Left forelimb (tissue), 1 donor: Measurements from ENCODE around the gene PIP5K1C.

Experiments
- DNase-seq: peaks from one replicate; pipeline ENCODE4 v3.0.0-alpha.2; 2018; ENCODE audit warnings: low spot score

PIP5K1C gene, protein sequence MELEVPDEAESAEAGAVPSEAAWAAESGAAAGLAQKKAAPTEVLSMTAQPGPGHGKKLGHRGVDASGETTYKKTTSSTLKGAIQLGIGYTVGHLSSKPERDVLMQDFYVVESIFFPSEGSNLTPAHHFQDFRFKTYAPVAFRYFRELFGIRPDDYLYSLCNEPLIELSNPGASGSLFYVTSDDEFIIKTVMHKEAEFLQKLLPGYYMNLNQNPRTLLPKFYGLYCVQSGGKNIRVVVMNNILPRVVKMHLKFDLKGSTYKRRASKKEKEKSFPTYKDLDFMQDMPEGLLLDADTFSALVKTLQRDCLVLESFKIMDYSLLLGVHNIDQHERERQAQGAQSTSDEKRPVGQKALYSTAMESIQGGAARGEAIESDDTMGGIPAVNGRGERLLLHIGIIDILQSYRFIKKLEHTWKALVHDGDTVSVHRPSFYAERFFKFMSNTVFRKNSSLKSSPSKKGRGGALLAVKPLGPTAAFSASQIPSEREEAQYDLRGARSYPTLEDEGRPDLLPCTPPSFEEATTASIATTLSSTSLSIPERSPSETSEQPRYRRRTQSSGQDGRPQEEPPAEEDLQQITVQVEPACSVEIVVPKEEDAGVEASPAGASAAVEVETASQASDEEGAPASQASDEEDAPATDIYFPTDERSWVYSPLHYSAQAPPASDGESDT

DNA sequence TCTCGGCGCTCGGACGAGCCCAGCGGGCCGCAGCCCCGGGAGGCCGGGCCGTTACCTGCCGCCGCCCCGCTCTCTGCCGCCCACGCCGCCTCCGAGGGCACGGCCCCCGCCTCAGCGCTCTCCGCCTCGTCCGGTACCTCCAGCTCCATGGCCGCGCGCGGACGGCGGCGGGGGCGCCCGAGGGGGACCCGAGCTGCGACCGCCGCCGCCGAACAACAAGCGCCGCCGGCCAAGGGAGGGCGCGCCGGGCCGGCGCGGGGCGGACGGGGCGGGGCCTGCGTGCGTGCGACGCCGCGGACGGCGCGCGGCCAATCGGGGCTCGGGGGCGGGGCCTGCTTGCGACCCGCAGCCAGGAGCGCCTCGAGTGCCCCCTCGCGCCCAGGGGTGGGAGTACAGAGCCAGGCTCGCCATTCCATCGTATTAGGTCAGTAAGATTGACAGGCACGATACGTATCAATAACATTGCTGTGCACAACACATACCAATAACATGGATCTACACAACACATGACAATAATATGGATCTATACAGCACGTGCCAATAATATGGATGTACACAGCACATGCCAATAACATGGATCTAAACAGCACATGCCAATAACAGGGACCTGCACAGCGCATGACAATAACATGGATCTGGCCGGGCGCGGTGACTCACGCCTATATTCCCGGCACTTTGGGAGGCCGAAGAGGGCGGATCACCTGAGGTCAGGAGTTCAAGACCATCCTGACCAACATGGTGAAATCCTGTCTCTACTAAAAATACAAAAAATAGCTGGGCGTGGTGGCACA, at the start of gene PIP5K1C:
Gene PIP5K1C (minus strand): TSS at position 227 of the 791 bp plus-strand sequence. CDS start 78 bp downstream, at position 149.
- DNase-seq = peak; percentile 94

DNA sequence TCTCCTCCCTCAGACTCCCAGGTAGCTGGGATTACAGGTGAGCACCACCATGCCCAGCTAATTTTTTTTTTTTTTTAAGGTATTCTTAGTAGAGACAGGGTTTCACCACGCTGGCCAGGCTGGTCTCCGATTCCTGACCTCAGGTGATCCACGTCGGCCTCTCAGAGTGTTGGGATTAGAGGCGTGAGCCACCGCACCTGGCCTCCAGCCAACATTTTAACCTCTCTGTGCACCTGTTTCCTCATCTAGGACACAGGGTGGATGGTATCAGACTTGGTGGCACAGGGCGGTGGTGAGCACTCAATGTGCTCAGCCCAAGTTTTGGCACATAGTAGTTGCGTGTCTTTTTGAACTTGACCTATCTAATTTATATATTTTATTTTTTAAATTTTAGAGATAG, 48.7 kb upstream of the PIP5K1C start:
- no peak for DNase-seq

DNA sequence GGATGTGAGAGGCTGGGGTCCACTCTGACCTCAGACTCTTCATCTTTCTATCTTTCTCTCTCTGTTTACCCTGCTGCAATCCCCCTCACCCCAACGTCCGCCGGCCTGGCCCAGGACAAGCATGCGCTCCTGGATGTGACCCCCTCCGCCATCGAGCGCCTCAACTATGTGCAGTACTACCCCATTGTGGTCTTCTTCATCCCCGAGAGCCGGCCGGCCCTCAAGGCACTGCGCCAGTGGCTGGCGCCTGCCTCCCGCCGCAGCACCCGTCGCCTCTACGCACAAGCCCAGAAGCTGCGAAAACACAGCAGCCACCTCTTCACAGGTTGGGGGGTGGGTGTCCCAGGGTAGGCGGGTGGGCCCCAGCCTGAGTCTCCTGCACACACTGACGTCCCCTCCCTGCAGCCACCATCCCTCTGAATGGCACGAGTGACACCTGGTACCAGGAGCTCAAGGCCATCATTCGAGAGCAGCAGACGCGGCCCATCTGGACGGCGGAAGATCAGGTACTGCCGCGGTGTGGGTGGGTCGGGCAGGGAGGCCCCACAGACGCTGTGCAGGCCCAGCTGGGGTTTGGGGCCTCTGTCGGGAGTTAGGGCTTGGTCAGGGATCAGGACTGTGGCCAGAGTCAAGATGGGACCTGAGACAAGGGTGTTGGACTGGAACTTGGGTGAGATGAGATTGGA, 46.2 kb upstream of the PIP5K1C start:
- DNase-seq = no peak

DNA sequence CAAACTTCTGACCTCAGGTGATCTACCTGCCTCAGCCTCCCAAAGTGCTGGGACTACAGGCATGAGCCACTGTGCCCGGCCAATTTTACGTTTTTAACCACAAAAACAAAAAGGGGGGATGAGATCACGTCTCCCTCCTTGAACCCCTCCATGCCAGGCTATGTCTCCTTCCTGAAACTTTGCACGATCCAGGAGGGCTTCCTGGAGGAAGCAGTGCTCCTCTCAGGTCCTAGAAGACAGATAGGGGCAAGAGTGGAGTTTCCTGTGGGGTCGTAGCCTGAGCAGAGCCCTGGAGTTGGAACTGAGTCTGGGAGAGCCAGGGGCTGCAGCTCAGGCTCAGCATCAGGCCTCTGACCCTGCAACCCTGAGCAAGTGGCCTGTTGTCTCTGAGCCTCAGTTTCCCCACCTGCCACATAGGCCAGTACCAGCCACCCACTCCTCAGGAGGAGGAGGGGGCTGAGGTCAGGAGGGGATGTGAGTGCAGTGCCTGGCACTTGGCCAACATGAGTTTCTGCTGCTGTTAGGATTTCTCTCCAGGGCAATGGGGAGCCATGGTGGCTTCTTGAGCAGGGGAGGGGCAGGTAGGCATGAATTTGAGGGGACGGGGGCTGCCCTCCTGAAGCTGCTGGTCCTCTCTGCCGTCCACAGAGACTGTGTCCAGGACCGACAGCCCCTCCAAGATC, 45.2 kb upstream of the PIP5K1C start:
- no peak for DNase-seq

DNA sequence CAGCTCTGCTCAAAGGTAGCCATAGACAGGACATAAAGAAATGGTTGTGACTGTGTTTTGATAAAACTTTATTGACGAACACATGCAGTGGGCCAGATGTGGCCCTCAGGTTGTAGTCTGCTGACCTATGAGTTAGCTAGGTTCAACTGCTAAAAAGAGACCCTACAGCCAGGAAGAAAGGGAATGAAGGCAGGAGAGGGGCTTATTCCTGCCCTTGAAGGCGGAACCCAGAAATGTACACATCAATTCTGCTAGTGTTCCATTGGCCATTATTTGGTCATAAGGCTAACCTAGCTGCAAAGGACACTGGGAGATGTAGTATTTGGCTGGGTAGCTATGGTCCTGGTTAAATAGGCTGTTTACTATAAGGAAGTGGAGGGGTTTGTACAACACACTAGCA, 43.2 kb upstream of the PIP5K1C start:
- DNase-seq = no peak

DNA sequence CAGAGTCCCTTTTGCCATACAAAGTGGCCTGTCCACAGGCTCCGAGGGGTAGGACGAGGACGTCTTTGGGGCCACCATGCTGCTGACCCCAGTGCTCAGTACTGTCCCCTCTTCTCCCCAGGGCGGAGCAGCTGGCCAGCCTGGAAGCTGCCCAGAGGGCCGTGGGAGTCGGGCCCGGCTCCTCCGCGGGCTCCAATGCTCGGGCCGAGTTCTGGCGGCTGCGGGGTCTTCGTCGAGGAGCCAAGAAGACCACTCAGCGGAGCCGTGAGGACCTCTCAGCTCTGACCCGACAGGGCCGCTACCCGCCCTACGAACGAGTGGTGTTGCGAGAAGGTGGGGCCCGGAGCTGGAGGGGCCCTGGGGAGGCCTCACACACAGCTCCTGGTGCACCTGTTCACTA, 40.2 kb upstream of the PIP5K1C start:
- DNase-seq = no peak

DNA sequence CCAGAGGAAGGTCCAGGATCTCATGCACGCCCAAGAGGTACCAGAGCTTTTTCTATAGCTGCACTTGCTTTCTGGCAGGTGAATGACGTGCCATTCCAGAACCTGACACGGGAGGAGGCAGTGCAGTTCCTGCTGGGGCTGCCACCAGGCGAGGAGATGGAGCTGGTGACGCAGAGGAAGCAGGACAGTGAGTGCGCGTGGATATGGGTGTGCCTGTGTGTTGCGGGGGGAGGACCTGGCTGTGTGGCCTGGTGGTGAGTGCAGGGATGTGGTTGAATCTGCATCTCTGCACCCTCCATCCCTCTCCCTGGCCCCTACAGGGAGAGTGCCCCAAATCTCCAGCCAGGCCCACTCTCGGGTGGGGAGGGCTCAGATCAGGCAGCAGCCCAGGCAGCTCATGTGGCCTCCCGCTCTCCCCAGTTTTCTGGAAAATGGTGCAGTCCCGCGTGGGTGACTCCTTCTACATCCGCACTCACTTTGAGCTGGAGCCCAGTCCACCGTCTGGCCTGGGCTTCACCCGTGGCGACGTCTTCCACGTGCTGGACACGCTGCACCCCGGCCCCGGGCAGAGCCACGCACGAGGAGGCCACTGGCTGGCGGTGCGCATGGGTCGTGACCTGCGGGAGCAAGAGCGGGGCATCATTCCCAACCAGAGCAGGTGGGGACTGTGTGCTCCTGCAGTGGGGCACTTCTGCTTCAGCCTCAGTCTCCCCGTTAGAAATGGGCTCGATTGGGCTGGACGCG, 38.4 kb upstream of the PIP5K1C start:
- no peak for DNase-seq

DNA sequence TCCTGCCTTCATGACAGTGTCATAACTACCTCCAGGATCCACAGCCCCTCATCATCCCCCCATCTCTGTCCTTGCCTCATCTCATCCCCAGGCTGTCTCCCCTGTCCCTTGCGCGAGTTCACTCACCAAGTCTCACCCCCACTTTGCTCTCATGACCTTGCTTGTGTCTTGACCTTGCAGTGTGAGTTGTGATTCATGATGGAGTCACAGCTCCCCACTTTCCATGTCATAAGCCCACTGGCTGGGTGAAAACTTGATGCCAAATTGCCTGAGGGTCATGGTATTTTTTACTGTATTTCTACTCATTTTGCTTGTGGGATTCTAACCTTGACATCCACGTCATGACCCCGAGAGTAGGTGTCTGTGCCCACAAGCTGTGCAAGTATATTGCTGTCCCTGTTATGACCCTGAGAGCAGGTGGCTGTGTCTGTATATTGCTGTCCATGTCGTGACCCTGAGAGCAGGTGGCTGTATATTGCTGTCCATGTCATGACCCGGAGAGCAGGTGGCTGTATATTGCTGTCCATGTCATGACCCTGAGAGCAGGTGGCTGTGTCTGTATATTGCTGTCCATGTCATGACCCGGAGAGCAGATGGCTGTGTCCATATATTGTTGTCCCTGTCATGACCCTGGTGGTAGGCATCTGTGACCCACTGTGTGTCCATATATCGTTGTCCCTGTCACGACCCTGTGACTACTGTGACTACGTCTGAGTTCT, 37.4 kb upstream of the PIP5K1C start:
- no peak for DNase-seq

DNA sequence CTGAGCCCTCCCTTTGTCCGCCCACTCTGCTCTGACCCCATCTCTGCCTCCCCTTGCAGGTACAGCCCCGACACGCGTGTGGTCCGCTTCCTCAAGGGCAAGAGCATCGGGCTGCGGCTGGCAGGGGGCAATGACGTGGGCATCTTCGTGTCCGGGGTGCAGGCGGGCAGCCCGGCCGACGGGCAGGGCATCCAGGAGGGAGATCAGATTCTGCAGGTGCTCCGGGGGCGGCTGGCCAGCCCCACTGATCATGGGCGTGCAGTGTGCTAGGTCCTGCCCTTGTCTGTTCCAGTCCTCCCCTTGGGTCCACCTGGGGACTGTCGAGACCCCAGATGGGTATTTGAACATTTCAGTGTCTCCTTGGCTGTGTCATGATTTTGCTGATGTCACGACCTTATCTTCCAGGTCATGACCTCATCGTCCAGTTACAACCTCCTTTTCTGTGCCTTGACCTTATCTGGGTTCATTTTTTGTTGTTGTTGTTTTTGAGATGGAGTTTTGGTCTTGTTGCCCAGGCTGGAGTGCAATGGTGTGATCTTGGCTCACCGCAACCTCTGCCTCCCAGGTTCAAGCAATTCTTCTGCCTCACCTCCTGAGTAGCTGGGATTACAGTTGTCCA, 35.9 kb upstream of the PIP5K1C start:
- no peak for DNase-seq

DNA sequence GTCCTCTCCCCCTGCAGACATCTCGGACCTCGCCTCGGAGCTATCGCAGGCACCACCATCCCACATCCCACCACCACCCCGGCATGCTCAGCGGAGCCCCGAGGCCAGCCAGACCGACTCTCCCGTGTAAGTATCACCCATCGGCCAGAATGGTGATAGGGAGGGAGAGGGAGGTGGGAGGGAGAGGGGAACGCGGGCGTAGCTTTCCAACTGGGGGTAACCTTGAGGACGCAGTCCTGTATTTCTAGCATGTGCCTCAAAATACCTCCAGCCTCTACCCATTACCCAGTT, 34.0 kb upstream of the PIP5K1C start:
- DNase-seq = no peak

DNA sequence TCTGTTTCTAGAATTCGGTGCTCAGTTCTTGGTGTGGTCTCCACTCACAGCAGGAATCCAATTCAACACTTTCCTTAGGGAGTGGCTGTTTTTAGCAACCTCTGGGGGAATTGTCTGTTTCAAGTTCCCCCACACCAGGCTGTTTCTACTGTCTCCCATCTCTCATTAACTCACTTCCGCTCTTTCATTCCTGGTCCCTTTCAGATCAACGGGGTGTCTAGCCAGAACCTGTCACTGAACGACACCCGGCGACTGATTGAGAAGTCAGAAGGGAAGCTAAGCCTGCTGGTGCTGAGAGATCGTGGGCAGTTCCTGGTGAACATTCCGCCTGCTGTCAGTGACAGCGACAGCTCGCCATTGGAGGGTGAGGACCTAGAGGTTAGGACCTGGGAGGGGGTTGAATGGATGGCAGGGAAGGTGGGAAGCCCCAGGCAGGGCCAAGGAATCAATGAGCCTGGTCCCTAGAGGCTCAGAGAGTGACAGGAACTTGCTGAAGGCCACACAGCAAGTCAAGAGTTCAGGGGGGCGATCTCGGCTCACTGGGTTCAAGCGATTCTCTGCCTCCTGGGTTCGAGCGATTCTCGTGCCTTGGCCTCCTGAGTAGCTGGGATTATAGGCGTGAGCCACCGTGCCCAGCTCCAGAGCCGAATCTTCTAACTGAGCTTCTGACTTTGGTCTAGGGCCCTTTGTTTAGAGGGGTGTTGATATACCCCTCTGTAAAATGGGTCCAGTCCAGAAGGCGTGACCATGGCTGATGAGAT, 33.5 kb upstream of the PIP5K1C start:
- DNase-seq = no peak

DNA sequence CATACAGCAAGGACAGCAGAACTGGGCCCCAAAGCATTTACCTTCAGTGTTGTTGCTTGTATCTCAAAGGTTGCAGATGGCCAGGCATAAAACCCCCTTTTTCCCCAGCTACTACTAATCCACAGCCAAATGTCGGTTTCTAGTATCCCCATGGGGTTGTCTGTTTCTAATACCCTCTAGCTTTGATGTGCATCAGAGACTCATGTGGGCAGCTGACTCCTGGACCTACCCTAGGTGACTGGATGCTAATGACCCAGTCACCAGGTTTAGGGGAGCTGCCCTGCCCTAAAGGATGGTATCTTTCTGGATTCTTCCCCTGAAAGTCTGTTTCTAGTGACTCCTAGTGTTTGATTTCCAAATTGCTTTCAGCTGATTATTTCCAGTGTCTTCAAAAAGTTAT, 31.8 kb upstream of the PIP5K1C start:
- DNase-seq = no peak

DNA sequence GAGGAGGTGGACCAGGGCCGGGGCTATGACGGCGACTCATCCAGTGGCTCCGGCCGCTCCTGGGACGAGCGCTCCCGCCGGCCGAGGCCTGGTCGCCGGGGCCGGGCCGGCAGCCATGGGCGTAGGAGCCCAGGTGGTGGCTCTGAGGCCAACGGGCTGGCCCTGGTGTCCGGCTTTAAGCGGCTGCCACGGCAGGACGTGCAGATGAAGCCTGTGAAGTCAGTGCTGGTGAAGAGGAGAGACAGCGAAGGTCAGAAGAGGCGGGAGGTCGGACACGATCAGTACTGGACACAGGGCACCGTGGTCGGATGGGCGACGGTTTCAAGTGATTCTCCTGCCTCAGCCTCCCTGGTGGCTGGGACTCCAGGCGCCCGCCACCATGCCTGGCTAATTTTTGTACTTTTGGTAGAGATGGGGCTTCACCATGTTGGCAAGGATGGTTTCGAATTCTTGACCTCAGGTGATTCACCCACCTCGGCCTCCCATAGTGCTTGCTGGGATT, 30.2 kb upstream of the PIP5K1C start:
- DNase-seq = no peak

DNA sequence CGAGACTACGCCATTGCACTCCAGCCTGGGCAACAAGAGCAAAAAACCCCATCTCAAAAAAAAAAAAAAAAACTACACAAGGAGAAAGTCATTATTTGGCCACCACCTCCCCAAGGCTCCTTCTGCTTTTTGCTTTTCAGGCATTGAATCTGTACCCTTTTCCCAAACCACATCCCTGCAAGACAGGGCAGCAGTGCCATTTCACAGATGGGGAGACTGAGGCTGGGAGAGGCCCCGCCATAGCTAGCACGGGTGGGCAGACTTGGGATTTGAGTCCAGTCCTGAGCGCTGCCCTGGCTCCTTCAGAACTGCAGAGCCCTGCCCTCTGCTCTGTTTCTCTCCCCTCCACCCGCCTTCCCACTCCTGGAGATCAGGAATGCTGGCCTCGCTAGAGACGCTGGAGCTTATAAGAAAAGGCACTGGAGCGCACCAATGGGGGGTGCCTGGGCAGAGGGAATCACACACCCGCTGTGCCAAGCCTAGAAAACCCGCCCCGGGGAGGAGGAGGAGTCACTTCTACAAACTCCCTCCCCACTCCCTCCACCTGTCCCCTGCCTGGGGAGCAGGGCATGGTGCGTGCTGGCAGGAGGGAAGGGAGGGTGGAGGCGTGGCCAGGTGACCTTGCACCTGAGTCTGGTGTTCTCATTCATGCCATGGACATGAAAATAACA, 25.5 kb upstream of the PIP5K1C start:
- no peak for DNase-seq

DNA sequence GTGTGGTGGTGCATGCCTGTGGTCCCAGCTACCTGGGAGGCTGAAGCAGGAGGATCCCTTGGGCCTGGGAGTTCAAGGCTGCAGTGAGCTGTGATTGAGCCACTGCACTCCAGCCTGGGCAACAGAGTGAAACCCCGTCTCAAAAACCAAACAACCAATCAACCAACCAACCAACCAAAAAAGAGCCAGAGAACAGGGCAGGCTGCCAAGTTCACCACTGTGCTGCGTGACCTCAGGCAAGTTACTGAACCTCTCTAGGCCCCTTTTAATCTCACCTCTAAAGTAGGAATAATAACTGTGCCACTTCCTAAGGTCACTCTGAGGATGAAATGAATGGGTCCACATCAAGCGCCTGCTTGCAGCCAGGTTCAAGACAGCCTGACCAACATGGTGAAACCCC, 24.9 kb upstream of the PIP5K1C start:
- no peak for DNase-seq

DNA sequence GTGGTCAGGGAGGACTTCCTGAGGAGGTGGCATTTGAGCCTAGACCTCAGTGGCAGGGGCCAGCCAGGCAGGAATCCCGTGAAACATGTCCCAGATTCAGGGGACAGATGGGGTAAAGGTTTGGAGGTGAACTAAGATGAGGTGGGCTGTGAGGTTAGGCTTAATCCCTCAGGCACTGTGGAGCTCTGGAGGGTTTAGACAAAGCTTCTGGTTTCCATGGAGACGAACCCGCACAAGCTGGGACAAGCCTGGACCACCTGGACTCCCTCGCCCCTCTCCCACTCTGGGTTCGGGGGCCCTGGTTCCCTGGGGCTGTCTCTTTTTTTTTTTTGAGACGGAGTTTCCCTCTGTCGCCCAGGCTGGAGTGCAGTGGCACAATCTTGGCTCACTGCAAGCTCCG, 23.6 kb upstream of the PIP5K1C start:
- no peak for DNase-seq

DNA sequence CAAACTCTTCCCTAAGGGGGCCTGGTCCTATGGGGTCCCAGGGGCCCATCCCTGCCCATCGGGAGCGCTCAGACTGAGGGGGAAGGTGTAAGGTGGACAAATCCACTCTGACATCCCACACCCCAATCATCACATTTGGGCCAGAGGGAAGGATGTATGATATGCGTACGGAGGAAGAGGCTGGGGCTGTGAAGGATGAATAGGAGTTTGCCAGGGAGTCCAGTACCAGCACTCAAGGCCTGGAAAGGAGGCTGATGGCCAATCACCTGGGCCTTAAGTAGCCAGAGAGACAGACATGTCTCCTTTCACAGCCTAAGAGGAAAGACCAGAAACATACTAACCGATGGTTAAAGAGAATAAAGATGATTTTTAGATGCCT, 22.8 kb upstream of the PIP5K1C start:
- no peak for DNase-seq

DNA sequence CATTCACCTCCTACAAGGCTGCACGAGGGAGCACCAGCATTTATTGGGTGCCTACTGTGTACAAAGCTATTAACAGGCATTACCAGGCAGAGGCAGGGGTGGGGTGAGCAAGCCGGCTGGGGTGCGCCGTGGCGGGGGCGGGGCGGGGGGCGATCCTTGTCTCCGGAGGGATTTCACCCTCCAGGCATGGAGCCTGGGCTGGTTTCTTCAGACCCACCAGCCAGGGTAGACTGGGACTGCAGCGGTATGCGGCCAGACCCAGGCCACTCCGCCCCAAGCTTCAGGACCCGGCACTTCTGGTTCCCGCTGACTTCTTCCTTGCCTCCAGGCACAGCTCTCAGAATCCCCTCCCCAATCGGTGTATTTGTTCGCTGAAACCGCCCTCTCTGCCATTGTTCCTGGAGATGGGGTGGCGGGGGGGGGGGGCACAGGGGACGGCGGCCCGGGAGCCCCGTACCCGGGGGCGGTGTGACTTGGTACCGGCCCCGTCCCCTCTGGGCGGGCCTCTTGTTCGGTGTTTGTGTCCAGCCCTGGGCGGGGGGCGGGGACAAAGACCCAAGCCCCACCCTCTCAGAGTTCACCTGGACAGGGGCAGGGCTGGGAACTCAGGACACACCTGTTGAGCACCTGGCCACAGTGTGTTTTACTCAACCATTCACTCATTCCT, 22.3 kb upstream of the PIP5K1C start:
- no peak for DNase-seq
